Thyroid gland (tissue), 4 donors: ENCODE measurements around the gene HECW1. TPM values are rescaled to one million over a fixed set of nuclear protein-coding genes. Genes with fewer than 3 reads are reported as not detected.
"Not testable (repeated sequence)": the region's sequence is repeated elsewhere in the genome, so short reads cannot be mapped to it uniquely, and the experiment has no call there.

Experiments used
- DNase-seq, 2 donors: peaks; one replicate each; pipeline ENCODE4 v3.0.0-alpha.2; 2019
- H3K27ac ChIP-seq, 3 donors: fragments of 200-600 bp; sonication (generic); 1 replicate in 2 of 3; 2 replicates in 1 of 3; pipeline ENCODE4 v1.5.1; 2016 to 2019; ENCODE audit warnings: mild to moderate bottlenecking in 1 of 3, moderate library complexity in 1 of 3
- H3K27me3 ChIP-seq: fragments of 200-600 bp; sonication (generic); one replicate; pipeline ENCODE4 v1.5.1; 2019
- H3K36me3 ChIP-seq, 2 donors: fragments of 200-600 bp; sonication (generic); one replicate each; pipeline ENCODE4 v1.5.1; 2016 to 2019
- H3K4me1 ChIP-seq, 2 donors: fragments of 200-600 bp; sonication (generic); one replicate each; pipeline ENCODE4 v1.5.1; 2017 to 2019
- H3K4me3 ChIP-seq, 3 donors: fragments of 200-600 bp; sonication (generic); replicated peaks in 1 of 3; 1 replicate in 2 of 3; 2 replicates in 1 of 3; pipeline ENCODE4 v1.5.1; 2016; ENCODE audit warnings: mild to moderate bottlenecking in 1 of 3
- H3K9me3 ChIP-seq: fragments of 200-600 bp; sonication (generic); one replicate; pipeline ENCODE4 v1.5.1; 2017
- POLR2A ChIP-seq, 2 donors: fragments of 450-650 bp; IDR thresholded peaks; one replicate each; pipeline ENCODE4 v1.6.1; 2017; ENCODE audit warnings: antibody characterized with exemption in 2 of 2, mild to moderate bottlenecking in 2 of 2, moderate library complexity in 1 of 2
- WGBS, 2 donors: methylation state at CpG; one replicate each; pipeline ENCODE4 v1.1.5; 2017; 5-methylcytosine and 5-hydroxymethylcytosine counted together
- intact Hi-C: fragments of 100-400 bp; cut with DNase I; formaldehyde crosslinking; loops from one replicate; pipeline ENCODE4 v1.15.1; 2023
- total RNA-seq, 4 donors: library from RNA; depleted of rRNA; stranded (reverse); fragments of >200 nt; gene quantifications; one replicate each; pipeline ENCODE4 v1.2.3, GENCODE V29; 2016
- TF ChIP-seq, protein P1 (sequence below), 6 experiments: fragments of 200-600 bp in 3 of 6; fragments of 450-650 bp in 3 of 6; sonication (generic) in 3 of 6; IDR thresholded peaks; one replicate each; pipeline ENCODE4 v1.5.1; 2016 to 2019; ENCODE audit warnings: antibody characterized with exemption in 6 of 6, mild to moderate bottlenecking in 2 of 6, inconsistent platforms in 1 of 6, moderate library complexity in 1 of 6

Gene HECW1
- 1 to 10 TPM in 3 of 4 donors, under 1 TPM in 1; 0.67 to 4.7 (median 2.3) TPM for total RNA-seq

DNA sequence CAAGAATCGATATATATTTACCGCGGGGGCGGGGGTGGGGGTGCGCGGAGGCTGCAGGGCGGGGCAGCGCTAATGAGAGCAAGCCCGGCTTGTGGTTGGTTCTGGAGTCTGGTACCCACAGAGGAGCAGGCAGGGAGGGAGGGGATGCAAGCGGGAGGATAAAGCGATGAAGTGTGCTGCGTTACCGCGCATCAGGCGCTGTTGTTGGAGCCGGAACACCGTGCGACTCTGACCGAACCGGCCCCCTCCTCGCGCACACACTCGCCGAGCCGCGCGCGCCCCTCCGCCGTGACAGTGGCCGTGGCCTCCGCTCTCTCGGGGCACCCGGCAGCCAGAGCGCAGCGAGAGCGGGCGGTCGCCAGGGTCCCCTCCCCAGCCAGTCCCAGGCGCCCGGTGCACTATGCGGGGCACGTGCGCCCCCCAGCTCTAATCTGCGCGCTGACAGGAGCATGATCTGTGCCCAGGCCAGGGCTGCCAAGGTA is at the start of gene HECW1:
Gene HECW1 (plus strand): TSS at position 189 of the 482 bp plus-strand sequence. CDS start 131,259 bp downstream, outside the sequence.
- peak in 1 of 2 donors; percentile 15 for DNase-seq
- TF ChIP-seq, protein P1, sequence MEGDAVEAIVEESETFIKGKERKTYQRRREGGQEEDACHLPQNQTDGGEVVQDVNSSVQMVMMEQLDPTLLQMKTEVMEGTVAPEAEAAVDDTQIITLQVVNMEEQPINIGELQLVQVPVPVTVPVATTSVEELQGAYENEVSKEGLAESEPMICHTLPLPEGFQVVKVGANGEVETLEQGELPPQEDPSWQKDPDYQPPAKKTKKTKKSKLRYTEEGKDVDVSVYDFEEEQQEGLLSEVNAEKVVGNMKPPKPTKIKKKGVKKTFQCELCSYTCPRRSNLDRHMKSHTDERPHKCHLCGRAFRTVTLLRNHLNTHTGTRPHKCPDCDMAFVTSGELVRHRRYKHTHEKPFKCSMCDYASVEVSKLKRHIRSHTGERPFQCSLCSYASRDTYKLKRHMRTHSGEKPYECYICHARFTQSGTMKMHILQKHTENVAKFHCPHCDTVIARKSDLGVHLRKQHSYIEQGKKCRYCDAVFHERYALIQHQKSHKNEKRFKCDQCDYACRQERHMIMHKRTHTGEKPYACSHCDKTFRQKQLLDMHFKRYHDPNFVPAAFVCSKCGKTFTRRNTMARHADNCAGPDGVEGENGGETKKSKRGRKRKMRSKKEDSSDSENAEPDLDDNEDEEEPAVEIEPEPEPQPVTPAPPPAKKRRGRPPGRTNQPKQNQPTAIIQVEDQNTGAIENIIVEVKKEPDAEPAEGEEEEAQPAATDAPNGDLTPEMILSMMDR (IDR thresholded peaks at IDR 0.05), result no peak
- no peak for TF ChIP-seq POLR2A (IDR thresholded peaks at IDR 0.05)
- Histone ChIP-seq H3K9me3 (no peaks in the 10 kb centered on the region), H3K27ac (no peak within 1 kb of the TSS), H3K4me3 (peak within 1 kb of the TSS in 2 of 3 donors; percentile 27 to 52), H3K36me3 (no peaks in the 10 kb centered on the region), H3K4me1 (peaks cover 7 to 26% of the 10 kb centered on the region in 2 donors), H3K27me3 (no peaks in the 10 kb centered on the region)
- intact Hi-C loops, result no loop called here
- WGBS, 2 donors, result 3 to 5% methylated on average over 11 to 31 of the region's 46 CpGs

DNA sequence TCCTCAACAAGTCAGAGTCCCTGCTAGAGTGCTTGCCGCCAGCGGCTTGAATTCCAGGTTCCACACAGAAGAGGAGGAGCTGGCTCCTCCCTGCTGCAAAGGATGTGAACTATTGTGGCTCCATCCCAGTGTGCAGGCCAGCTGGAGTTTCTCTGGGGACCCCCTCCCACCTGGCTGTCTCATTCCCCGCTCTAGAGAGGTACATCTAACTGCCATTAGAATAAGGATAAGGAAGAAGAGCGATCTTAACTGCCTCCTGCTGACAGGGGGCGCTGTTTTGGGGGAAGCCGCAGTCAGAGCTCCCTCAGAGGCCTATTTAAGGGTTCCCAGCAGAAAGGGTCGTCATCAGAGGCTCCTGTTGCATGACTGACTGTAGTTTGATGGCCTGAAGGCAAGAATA is 40.8 kb upstream of the HECW1 start:
- Histone ChIP-seq H3K27ac (peak overlapping the region in 1 of 3 donors; percentile 70), H3K9me3 (no peaks in the 10 kb centered on the region), H3K36me3 (no peaks in the 10 kb centered on the region), H3K4me3 (no peak overlapping the region), H3K4me1 (peaks cover 0 to 15% of the 10 kb centered on the region in 2 donors), H3K27me3 (no peaks in the 10 kb centered on the region)
- TF ChIP-seq POLR2A (IDR thresholded peaks at IDR 0.05), result no peak
- TF ChIP-seq, protein P1 (IDR thresholded peaks at IDR 0.05), result peak in 2 of 6 experiments; percentile 31 to 34
- peak; percentile 5 to 14 for DNase-seq
- WGBS, 2 donors, result 47 to 48% methylated on average over 7 of the region's 7 CpGs
- intact Hi-C loops, result no loop called here

DNA sequence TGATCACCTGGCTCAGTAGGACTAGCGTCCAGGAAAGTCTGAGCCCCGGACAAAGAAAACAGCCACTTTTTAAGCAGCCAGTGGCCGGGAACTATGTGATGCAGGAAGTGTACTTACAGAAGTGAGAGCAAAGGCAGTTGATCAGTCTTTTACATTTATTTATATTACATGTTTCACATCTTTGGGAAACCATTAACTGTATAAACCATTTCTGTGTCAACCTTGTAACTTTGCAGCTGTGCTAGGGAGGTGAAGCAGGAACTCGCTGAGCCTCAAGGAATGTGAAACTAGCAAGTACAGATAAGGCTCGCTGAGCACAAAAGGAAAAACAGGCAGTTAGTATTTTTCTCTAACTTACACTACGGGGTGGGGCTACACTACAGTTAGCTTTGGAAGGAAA is 39.9 kb upstream of the HECW1 start:
- no peak overlapping the region for H3K4me3 ChIP-seq
- H3K27ac ChIP-seq, result peak overlapping the region; percentile 19 to 70 (median 28)
- peaks cover 4 to 19% of the 10 kb centered on the region in 2 donors for H3K4me1 ChIP-seq
- intact Hi-C loops, result no loop called here
- H3K36me3 ChIP-seq, result no peaks in the 10 kb centered on the region
- no peak for TF ChIP-seq POLR2A (IDR thresholded peaks at IDR 0.05)
- TF ChIP-seq, protein P1 (IDR thresholded peaks at IDR 0.05), result no peak
- H3K27me3 ChIP-seq, result no peaks in the 10 kb centered on the region
- peak; percentile 17 to 32 for DNase-seq
- no peaks in the 10 kb centered on the region for H3K9me3 ChIP-seq
- 12 to 16% methylated on average over 6 of the region's 6 CpGs for WGBS, 2 donors

DNA sequence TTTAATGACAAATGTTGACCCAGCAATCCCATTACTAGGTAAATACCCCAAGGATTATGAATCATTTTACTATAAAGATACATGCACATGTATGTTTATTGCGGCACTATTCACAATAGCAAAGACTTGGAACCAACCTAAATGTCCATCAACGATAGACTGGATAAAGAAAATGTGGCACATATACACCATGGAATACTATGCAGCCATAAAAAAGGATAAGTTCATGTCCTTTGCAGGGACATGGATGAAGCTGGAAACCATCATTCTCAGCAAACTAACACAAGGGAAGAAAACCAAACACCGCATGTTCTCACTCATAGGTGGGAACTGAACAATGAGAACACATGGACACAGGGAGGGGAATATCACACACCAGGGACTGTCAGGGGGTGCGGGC is 38.6 kb upstream of the HECW1 start:
- H3K27me3 ChIP-seq, H3K27ac ChIP-seq, DNase-seq, H3K36me3 ChIP-seq, H3K9me3 ChIP-seq, intact Hi-C loops, H3K4me3 ChIP-seq: not testable (repeated sequence)
- 97 to 98% methylated on average over 4 of the region's 4 CpGs for WGBS, 2 donors
- H3K4me1 ChIP-seq, result peaks cover 4 to 22% of the 10 kb centered on the region in 2 donors

DNA sequence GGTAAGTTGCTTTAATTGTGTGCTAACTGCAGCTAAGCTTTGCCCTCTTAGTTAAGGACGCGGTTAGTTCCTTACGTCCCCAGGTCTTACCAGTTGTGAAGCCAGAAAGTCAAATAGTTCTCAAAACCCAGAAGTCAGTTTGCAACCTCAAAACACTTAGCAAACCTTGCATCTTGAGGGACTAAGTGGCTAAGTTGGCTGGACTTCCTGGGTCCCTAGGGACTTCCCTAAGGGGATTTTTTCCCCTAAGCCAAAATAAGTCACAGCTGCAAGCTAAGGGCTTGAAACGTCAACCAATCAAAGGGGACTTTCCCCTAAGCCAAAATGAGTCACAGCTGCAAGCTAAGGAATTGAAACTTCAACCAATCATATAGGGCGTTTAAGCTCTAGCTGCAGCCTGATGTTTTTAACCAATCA is 36.2 kb upstream of the HECW1 start:
- no peak overlapping the region for H3K27ac ChIP-seq
- peaks cover 4 to 22% of the 10 kb centered on the region in 2 donors for H3K4me1 ChIP-seq
- no peak for TF ChIP-seq POLR2A (IDR thresholded peaks at IDR 0.05)
- TF ChIP-seq, protein P1 (IDR thresholded peaks at IDR 0.05), result no peak
- H3K4me3 ChIP-seq, result no peak overlapping the region
- intact Hi-C loops, result no loop called here
- no peaks in the 10 kb centered on the region for H3K9me3 ChIP-seq
- peak in 1 of 2 donors; percentile 4 for DNase-seq
- 74 to 83% methylated on average over 5 of the region's 5 CpGs for whole genome bisulfite sequencing, 2 donors
- no peaks in the 10 kb centered on the region for H3K27me3 ChIP-seq
- no peaks in the 10 kb centered on the region for H3K36me3 ChIP-seq
